WTC11 (cell line): ENCODE data around the gene SMIM1. TPM values are rescaled to one million over a fixed set of nuclear protein-coding genes. Genes with fewer than 3 reads are reported as not detected.
"Not testable (repeated sequence)": the region's sequence is repeated elsewhere in the genome, so short reads cannot be mapped to it uniquely, and the experiment has no call there.

ENCODE experiments used
- ATAC-seq: fragments of 200-7000 bp; cut with Tn5 transposase; 2 replicates; pipeline ENCODE4 v1.10.0; 2021; ENCODE audit warnings: mild to moderate bottlenecking, moderate library complexity
- CTCF ChIA-PET: fragments of 300-600 bp; sonication (Branson Sonifier 250); formaldehyde crosslinking; loops from one replicate; lab custom pipeline; 2021; ENCODE audit warnings: antibody characterized with exemption; lab: Charles Lee
- POLR2A ChIA-PET: fragments of 350-600 bp; sonication (Branson Sonifier 250); formaldehyde crosslinking; loops from one replicate; lab custom pipeline; 2021; ENCODE audit warnings: antibody characterized with exemption; lab: Charles Lee
- DNase-seq: peaks from one replicate; pipeline ENCODE4 v3.0.0; 2021; ENCODE audit warnings: low spot score
- H3K27ac Mint-ChIP-seq: 2 replicates; pipeline ENCODE4 v1.8.0; 2021; ENCODE audit warnings: mixed read lengths
- H3K27me3 Mint-ChIP-seq: 2 replicates; pipeline ENCODE4 v1.8.0; 2021; ENCODE audit warnings: low read depth, mild to moderate bottlenecking, moderate library complexity, mixed read lengths
- H3K36me3 Mint-ChIP-seq: 2 replicates; pipeline ENCODE4 v1.8.0; 2021; ENCODE audit warnings: mixed read lengths
- H3K4me1 Mint-ChIP-seq: 2 replicates; pipeline ENCODE4 v1.8.0; 2022; ENCODE audit warnings: mixed read lengths
- H3K4me3 Mint-ChIP-seq: 2 replicates; pipeline ENCODE4 v1.8.0; 2021; ENCODE audit warnings: mild to moderate bottlenecking, moderate library complexity, mixed read lengths
- H3K9me3 Mint-ChIP-seq: 2 replicates; pipeline ENCODE4 v1.8.0; 2021; ENCODE audit warnings: mixed read lengths
- ATF2 ChIP-seq: sonication (generic); formaldehyde crosslinking; IDR thresholded peaks from 2 replicates; pipeline ENCODE4 v1.8.1; 2022; ENCODE audit warnings: low read depth, missing genetic modification reagents, borderline replicate concordance
- ATF6 ChIP-seq: sonication (generic); formaldehyde crosslinking; IDR thresholded peaks from 2 replicates; pipeline ENCODE4 v1.8.1; 2023; ENCODE audit warnings: mild to moderate bottlenecking, missing genetic modification reagents
- EMX1 ChIP-seq: fragments of 250-450 bp; sonication (Bioruptor Pico); IDR thresholded peaks from 2 replicates; pipeline ENCODE4 v1.8.0; 2021; ENCODE audit warnings: mild to moderate bottlenecking
- HMGA2 ChIP-seq: fragments of 250-450 bp; sonication (Bioruptor Pico); IDR thresholded peaks from 2 replicates; pipeline ENCODE4 v1.4.0; 2021; ENCODE audit warnings: mild to moderate bottlenecking, moderate library complexity
- JAZF1 ChIP-seq: fragments of 250-450 bp; sonication (Bioruptor Pico); IDR thresholded peaks from 2 replicates; pipeline ENCODE4 v1.9.0; 2021; ENCODE audit warnings: moderate library complexity, mild to moderate bottlenecking, inconsistent platforms
- PRRX2 ChIP-seq: fragments of 250-450 bp; sonication (Bioruptor Pico); IDR thresholded peaks from 2 replicates; pipeline ENCODE4 v1.8.0; 2021; ENCODE audit warnings: mild to moderate bottlenecking
- SOX15 ChIP-seq: fragments of 250-450 bp; sonication (Bioruptor Pico); IDR thresholded peaks from 2 replicates; pipeline ENCODE4 v1.9.0; 2021; ENCODE audit warnings: mild to moderate bottlenecking
- SP1 ChIP-seq: sonication (generic); formaldehyde crosslinking; conservative IDR thresholded peaks from 2 replicates; pipeline ENCODE4 v1.8.1; 2022; ENCODE audit warnings: missing genetic modification reagents
- TP53 ChIP-seq: sonication (generic); formaldehyde crosslinking; IDR thresholded peaks from 2 replicates; pipeline ENCODE4 v1.8.1; 2023; ENCODE audit warnings: mild to moderate bottlenecking, missing genetic modification reagents
- ZBTB21 ChIP-seq: sonication (generic); formaldehyde crosslinking; IDR thresholded peaks from 2 replicates; pipeline ENCODE4 v1.8.1; 2023; ENCODE audit warnings: mild to moderate bottlenecking, missing genetic modification reagents, borderline replicate concordance
- ZBTB43 ChIP-seq: sonication (generic); formaldehyde crosslinking; IDR thresholded peaks from 2 replicates; pipeline ENCODE4 v1.8.1; 2023; ENCODE audit warnings: mild to moderate bottlenecking, missing genetic modification reagents
- ZNF138 ChIP-seq: sonication (generic); formaldehyde crosslinking; conservative IDR thresholded peaks from 2 replicates; pipeline ENCODE4 v1.8.1; 2022; ENCODE audit warnings: mild to moderate bottlenecking, moderate library complexity, missing genetic modification reagents
- ZNF317 ChIP-seq: sonication (generic); formaldehyde crosslinking; IDR thresholded peaks from 2 replicates; pipeline ENCODE4 v1.8.1; 2023; ENCODE audit warnings: low read depth, mild to moderate bottlenecking, moderate library complexity, missing genetic modification reagents, borderline replicate concordance
- ZNF423 ChIP-seq: fragments of 250-450 bp; sonication (Bioruptor Pico); IDR thresholded peaks from 2 replicates; pipeline ENCODE4 v2.1.2; 2022; ENCODE audit warnings: mild to moderate bottlenecking, moderate library complexity
- total RNA-seq: library from RNA; stranded (reverse); gene quantifications from 3 replicates; pipeline ENCODE4 v1.2.3, GENCODE V29; 2021
- TF ChIP-seq, protein P1 (sequence below): sonication (generic); formaldehyde crosslinking; IDR thresholded peaks from 2 replicates; pipeline ENCODE4 v1.8.0; 2022; ENCODE audit warnings: mild to moderate bottlenecking, missing genetic modification reagents

Gene SMIM1
- total RNA-seq, 1 experiment from 2014 or later, result 10.2 TPM

- Mint-ChIP-seq H3K4me3 (no peak overlapping the region), H3K27ac (no peak overlapping the region), H3K36me3 (peaks cover 13% of the 10 kb centered on the region; the same call in 1 of the 2 replicates), H3K9me3 (peaks cover 44% of the 10 kb centered on the region), H3K27me3 (peaks cover 28% of the 10 kb centered on the region), H3K4me1 (no peaks in the 10 kb centered on the region)
- TF ChIP-seq JAZF1, result no peak
- TF ChIP-seq, protein P1, sequence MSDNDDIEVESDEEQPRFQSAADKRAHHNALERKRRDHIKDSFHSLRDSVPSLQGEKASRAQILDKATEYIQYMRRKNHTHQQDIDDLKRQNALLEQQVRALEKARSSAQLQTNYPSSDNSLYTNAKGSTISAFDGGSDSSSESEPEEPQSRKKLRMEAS (CRISPR knock-in tag), result no peak
- no peak for TF ChIP-seq ZBTB43 (CRISPR knock-in tag)
- TF ChIP-seq HMGA2 (CRISPR knock-in tag), result no peak
- TF ChIP-seq ZNF423 (CRISPR knock-in tag), result no peak
- no peak for TF ChIP-seq ZNF317
- DNase-seq (no peak), ATAC-seq (no peak)
- CTCF ChIA-PET, result interaction anchor here (0.9 to 1.2 kb wide), 4 partner anchors 11 to 185 kb away, joined by 3 to 5 read pairs (median 3); no protein-coding TSS in a partner anchor
- POLR2A ChIA-PET, result no interaction called here
Observed at GRCh38 chr1:3803905-3804626, 31.5 kb downstream of the SMIM1 start.

DNA sequence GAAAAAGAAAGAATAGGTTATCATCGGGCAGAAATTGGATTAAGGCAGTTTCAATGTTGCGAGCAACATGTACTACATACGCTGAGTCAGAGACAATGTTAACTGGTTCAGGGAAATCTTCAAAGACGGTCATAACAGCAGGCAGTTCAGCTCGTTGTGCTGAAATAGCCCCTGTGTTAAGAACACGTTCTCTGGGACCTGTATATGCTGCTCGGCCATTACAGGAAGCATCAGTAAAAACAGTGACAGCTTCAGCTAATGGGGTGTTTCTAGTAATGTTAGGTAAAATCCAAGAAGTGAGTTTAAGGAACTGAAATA lies 32.0 kb downstream of the SMIM1 start:
- H3K4me3 Mint-ChIP-seq, H3K4me1 Mint-ChIP-seq, ATAC-seq, H3K27ac Mint-ChIP-seq, POLR2A ChIA-PET, DNase-seq: not testable (repeated sequence)
- Mint-ChIP-seq H3K9me3 (peaks cover 44% of the 10 kb centered on the region), H3K36me3 (peaks cover 13% of the 10 kb centered on the region; the same call in 1 of the 2 replicates), H3K27me3 (peaks cover 28% of the 10 kb centered on the region)
- CTCF ChIA-PET, result interaction anchor here (0.9 to 1.2 kb wide), 4 partner anchors 11 to 186 kb away, joined by 3 to 5 read pairs (median 3); no protein-coding TSS in a partner anchor

- Mint-ChIP-seq H3K27me3 (peaks cover 28% of the 10 kb centered on the region), H3K9me3 (peaks cover 45% of the 10 kb centered on the region), H3K4me1 (no peaks in the 10 kb centered on the region), H3K27ac (no peak overlapping the region), H3K36me3 (peaks cover 13% of the 10 kb centered on the region; the same call in 1 of the 2 replicates), H3K4me3 (no peak overlapping the region)
- ChIA-PET CTCF (interaction anchor here (1.1 kb wide), 2 partner anchors 29 to 186 kb away, joined by 3 to 5 read pairs; no protein-coding TSS in a partner anchor), POLR2A (no interaction called here)
- TF ChIP-seq PRRX2 (CRISPR knock-in tag), result no peak
- no peak for TF ChIP-seq TP53 (CRISPR knock-in tag)
- no peak for TF ChIP-seq ATF2
- TF ChIP-seq ZBTB21, result no peak
- no peak for TF ChIP-seq ATF6
- no peak for TF ChIP-seq SOX15 (CRISPR knock-in tag)
- TF ChIP-seq SP1 (CRISPR knock-in tag), result no peak
- no peak for TF ChIP-seq EMX1 (CRISPR knock-in tag)
- DNase-seq, result no peak
- no peak for ATAC-seq
Observed at GRCh38 chr1:3805038-3805437, 32.5 kb downstream of the SMIM1 start.

DNA sequence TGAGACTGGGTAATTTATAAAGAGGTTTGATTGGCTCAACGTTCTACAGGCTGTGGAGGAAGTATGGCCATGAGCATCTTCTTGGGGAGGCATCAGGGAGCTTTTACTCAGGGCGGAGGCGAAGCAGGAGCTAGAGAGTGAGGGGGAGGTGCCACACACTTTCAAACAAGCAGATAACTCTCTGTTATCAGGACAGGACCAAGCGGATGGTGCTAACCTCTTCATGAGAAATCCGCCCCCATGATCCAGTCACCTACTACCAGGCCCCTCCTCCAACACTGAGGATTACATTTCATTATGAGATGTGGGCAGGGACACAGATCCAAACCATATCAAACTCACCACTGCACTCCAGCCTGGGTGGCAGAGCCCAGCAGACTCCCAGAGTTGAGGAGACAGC lies 35.2 kb downstream of the SMIM1 start:
- H3K4me1 Mint-ChIP-seq, result peaks cover 2% of the 10 kb centered on the region
- H3K27me3 Mint-ChIP-seq, result peaks cover 21% of the 10 kb centered on the region
- DNase-seq (no peak), ATAC-seq (no peak)
- no peak overlapping the region for H3K27ac Mint-ChIP-seq
- CTCF ChIA-PET, result no interaction called here
- peaks cover 39% of the 10 kb centered on the region for H3K9me3 Mint-ChIP-seq
- H3K4me3 Mint-ChIP-seq, result no peak overlapping the region
- H3K36me3 Mint-ChIP-seq, result peaks cover 13% of the 10 kb centered on the region; the same call in 1 of the 2 replicates
- TF ChIP-seq JAZF1 (no peak), ZNF138 (CRISPR knock-in tag) (no peak)
- TF ChIP-seq, all 79 proteins: peak for 0
- POLR2A ChIA-PET, result no interaction called here
